GM18520 (cell line): ENCODE data around the gene DYRK1A.
A peak's percentile ranks its signal among the peaks of the same experiment; 100 is the strongest.

Experiments
- ATAC-seq: cut with Tn5 transposase; IDR thresholded peaks from one replicate; pipeline ENCODE4 v1.9.1; 2021; ENCODE audit not compliant: unreplicated experiment

The DYRK1A gene

DNA sequence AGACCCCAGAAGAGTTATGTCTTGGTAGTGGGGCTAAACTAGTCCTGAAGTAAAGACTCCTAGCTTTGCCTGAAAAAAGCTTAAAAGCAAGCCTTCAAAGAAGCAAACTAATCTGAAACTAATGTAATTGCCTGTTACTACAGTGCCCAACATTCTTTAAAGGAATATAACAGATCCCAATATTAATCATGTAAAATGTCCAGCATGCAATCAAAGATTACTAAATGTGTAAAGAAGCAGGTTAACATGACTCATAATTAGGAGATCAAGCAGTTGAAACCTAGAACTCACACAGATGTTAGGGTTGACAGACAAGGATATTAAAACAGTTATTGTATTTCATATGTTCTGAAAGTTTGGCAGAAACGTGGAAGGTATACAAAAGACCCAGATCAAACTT lies 17.8 kb downstream of the DYRK1A start:
- no peak for ATAC-seq

DNA sequence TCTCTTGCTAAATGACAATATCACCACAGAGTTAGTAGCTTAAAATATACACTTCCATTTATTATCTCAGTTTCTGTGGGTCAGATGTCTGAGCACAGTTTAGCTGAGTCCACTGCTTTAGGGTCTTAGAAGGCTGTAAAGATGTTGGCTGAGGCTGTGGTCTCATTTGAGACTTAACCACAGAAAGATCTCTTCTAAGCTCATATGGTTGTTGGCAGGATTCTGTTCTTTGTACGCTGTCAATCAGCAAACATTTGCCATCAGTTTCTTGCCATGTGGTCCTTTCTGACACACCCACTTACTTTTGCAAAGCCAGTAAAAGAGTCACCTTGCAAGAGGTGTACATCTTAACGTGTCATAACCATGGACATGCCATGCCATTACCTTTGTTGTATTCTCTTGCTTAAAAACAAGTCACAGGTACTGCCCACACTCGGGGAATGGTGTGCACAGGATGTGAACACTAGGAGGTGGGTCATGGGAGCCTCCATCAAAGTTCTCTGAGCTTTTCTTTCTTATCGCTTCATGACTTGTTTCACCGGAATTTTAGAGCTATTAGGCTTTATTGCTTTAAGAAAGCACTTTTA lies 18.7 kb downstream of the DYRK1A start:
- no peak for ATAC-seq

DNA sequence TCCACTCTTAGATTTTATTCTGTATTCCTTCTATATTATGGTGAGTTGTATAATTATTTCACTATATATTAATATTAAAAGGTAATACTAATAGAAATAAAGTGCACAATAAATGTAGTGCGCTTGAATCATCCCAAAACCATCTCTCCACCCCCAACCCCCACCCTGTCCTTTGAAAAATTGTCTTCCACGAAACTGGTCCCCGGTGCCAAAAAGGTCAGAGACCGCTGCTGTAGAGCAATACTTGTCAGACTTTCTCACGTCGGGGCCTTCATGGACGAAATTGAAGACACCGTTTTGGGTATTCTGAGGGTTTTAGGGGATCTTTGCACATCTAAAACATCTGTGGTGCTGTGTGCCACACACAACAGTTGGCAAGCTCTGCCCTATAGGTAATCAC lies 19.6 kb downstream of the DYRK1A start:
- ATAC-seq, result no peak

DNA sequence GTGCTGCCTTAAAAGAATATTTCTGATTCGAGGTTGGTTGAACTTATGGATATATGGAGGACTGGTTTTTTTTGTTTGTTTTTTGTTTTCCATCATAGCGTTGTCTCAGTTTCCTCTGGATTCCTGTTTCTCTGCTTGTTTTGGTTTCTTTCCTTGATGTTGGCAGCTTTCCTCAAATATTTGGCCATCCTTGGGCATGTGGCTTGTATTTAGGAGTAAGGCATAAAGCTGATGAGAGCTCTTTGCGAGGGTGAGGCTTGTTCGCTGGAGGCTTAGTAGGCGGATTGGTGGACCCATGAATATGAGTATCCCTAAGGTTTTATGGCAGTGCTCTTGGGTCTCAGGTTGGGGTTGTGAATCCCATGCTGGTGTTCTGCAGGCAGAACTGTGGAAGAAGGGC lies 22.9 kb downstream of the DYRK1A start:
- ATAC-seq, result no peak

DNA sequence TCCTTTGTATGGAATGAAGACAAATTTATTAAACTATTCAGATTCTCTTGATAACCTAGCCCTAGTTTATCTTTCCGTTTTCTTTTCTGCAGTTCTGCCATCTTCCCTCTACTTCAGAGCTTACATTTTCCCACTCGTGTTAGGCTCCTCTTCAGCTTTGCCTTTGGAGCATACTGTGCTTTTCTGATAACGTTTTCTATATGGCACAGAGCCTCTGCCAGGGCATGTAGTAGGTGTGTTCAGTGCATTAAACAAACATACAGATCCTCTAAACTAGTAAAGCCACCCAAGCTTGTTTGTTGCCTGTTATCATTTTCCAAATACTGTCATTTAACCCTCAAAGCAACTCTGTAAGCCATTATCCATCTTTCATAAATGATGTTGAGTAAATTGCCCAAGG lies 25.1 kb downstream of the DYRK1A start:
- ATAC-seq, result no peak

DNA sequence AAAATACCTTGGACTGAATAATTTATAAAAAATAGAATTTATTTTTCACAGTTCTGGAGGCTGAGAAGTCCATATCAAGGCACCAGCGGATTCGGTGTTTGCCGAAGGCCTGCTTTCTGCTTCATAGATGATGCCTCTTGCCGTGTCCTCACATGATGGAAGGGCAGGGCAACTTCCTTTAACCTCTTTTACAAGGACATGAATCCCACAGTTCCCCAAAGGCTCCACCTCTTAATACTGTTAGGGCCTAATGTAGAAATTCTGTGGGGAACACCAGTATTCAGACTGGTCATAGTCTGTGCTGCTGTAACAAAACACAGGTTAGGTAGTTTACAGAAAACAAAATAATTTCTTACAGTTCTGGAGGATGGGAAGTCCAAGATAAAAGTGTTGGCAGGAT lies 25.9 kb downstream of the DYRK1A start:
- no peak for ATAC-seq

DNA sequence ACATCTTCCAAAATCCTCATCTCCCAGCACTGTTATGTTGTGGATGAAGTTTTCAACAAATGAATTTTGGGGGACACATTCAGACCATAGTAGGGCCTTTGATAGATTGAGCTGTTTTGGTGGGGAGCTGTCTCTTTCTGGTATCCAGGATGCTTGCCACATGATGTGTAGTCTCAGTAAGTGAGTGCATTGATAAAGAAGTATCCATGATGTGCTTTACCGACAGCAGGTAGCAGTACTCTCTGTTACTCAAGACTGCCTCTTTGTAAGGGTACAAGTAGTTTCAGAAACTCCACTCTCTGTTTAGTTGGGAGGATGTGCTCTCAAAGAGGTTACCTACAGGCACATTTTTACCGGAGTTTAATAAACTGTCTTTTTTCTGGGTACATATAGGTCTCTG lies 26.5 kb downstream of the DYRK1A start:
- ATAC-seq, result no peak

DNA sequence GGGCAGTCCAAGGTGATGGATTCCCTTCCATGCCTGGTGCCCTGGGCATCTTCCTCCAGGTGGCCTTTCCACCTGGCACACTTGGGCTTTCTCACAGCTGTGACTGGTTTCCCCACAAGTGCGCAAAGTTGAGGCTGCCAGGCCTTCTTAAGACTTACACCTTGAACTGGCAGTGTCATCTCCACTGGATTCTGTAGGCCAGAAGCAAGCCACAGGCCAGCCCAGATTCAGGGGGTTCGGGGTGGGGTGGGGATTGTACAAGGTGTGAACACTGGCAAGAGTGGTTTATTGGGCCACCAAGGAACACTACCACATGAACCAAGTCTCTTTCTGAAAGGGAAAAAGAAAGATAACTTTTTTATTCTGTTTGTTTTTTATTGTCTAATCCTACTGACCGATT lies 27.2 kb downstream of the DYRK1A start:
- ATAC-seq, result no peak

DNA sequence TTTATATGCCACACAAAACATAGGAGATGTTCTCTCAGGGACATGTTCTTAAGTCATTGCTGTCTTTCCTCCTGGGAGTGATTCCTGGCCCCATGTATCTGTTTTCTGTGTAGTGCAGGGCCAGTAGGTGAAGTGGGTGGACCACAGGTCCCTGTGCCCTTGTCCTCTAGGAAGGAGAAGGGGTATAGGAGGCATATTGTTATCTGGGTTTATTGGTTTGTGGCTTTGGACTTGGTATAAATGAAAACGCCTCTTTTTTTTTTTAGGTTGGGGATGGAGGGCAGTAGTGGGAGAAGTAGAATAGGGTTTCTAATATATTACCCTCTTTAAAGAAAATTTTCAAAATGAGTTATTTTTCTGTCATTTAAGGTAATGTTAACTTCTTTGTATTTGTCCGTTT lies 29.4 kb downstream of the DYRK1A start:
- no peak for ATAC-seq

DNA sequence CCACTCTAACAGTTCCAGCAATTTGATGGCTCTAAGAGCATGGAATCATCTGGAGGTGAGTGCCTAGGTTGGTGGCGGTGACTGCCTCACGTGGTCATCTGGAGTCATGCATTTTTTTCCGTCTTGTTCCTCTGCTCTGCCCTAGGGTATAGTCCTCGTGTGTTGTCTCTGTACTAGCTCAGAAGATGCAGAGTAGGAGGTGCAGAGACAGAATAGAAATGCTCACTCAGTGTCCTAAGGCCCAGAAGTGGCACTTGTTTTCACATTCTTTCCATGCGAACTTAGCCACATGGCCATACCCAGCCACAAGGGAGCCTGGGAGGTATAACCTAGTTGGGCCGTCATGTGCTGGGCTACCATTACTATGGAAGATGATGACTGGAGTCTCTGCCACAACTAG lies 30.3 kb downstream of the DYRK1A start:
- no peak for ATAC-seq

DNA sequence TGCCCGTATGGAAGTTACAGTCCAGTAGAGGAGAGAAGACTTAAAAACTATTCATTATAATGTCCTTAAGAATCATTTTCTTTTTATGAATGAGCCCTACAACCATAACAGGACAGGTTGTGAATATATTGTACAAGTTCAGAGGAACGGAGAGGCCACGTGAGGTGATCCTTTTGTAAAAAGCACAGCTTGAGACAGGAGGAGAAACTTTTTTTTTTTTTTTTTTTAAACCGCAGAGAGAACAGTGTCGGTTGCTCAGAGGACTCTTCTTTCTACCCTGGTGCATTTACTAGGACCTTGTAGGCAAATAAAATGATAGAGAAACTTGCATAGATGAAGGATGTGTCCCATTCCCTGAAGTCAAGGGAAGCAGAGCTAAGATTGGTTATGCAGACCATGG lies 32.1 kb downstream of the DYRK1A start:
- no peak for ATAC-seq

DNA sequence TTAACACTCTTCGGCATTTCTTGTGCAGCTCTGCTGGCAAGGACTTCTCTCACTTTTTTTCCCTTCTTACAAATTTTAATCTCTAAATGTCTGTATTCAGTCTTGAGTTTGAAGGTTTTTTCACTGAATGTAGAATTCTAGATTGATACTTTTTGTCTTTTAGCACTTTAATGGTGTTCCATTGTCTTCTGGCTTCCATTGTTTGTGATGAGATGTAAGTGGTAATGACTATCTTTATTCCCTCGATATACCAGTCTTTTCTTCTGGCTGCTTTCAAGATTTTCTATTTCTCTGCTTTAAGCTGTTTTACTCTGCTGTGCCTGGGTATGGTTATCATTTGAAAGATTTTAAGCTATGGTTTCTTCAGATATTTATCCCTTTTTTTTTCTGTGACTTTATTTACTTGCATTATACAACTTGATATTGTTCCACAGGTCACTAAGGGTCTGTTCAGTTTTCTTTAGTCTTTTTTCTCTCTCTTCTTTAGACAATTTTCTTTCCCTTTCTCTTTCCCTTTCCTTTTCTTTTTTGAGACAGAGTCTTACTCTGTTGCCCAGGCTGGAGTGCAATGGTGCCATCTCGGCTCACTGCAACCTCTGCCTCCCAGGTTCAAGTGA lies 35.8 kb downstream of the DYRK1A start:
- ATAC-seq, result no peak

DNA sequence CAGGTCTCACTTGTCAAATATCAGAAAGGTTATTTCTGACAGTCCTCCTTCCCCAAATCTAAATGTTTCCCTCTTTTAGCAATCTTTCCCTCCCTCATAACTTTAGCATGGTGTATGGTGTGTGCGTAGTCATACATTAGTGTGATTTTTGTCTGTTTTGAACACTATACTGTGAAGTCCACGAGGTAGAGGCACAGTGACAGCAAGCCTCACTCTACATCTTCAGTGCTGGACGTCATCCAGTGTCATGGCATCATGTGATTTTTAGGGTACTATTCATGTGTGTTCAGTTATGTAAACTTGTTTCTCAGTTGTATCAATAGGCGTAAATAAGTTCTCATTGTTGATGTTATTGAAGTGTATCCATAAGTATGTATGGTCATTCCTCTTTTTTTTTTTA lies 39.1 kb downstream of the DYRK1A start:
- no peak for ATAC-seq

DNA sequence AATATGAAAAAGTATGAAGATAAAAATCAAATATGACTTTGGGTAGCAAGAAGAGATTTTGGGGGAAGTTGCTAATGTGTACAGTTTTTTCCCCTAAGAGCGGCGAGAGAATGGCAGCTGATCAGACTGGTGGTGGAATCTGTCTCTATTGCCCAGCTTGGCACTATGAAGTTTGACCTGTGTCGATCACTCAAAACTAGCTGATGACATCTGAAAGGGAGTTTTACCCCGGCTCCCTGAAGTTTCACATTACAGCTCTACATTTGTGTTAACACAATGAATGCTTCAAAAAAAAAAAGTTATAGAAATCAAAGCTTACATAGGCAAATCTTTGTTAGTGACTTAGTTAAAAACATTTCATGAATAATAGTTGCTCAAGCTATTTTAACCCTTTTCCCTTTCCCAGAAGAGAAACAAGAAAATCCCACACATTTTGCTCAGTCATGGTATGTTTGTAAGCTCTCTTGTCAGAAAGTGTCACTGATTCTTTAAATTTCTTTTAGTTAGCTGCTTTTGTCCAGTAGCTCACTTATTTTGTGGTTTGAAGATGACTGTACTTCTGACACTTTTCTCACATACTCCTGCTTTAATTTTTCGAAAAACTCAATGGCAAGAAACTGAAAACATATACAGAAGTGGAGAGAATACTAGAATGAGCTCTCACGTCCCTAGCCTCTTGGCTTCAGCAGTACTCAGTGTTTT lies 41.3 kb downstream of the DYRK1A start:
- peak; percentile 43 for ATAC-seq

DNA sequence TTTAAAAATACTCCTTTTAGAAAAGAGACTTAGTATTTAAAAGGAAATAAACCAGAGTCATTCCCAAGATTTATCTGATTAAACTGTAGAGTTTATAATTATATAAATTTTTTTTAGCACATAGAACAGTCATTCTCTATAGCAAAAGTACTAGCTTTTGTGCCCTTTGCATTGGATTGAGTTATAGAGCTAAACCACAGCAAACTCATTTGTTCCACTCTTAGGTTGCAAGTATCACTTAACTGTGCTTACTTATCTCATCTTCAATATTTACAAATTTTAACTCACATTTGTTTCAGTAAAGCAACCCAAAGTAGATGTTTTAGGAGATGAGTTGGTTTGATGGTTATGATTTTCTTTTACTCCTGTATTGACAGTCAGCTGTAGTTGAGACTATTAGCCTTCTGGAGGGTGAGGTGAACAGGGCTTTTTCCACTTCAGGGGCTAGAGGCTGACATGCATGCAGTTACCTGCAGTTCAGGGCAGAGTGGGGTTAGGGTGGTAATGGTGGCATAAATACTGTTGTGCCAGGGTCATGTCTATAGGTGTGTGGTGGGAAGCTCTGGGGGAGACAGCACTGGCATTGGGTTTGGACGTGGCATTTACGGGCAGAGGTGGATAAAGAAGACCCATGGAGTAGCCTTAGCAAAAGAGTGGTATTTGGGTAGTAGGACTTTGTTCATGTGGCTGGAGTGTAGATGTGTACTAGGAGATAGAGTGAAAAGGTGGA lies 42.1 kb downstream of the DYRK1A start:
- ATAC-seq, result peak; percentile 6

DNA sequence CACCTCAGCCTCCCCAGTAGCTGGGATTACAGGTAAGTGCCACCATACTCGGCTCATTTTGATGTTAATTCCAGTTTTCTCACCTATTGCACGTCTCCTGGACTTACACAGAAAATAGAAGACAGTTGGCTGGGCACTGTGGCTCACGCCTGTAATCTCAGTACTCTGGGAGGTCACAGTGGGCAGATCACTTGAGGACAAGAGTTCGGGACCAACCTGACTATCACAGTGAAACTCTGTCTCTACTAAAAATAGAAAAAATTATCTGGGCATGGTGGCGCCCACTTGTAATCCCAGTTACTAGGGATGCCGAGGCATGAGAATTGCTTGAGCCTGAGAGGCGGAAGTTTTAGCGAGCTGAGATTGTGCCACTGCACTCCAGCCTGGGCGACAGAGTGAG lies 44.1 kb downstream of the DYRK1A start:
- no peak for ATAC-seq

DNA sequence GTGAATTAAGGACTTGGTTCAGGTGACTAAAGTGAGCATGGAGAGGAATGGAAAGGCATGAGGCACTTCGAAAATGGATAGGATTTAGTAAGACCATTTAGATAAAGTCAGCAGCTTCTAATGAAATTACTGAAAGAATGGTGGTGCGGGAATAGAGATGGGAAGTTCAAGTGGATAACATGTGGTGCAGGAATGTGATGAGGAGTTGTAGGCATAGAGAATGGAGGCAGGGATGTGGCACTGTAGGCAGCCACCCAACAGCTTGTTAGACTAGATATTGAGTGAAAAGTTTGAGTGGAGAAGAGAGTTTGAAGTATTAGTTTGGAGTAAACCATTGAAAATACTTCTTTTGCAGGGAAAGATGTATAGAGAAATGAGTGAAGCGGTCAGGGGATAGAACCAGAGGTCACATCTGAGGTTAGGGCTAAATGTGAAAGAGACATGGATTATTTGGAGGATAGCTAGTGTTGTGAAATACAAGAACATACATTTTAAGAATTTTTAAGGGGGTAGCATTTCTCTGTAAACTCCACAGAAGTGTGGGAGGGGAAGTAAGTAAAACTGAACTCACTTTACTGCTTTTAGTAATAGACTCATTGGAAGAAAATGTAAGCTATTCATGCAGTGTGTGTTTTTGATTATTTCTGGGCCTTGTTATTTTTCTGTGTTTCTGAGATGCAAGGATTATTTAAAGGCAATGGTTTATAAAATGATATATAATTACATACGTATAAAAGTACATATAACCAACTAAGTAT lies 46.2 kb downstream of the DYRK1A start:
- ATAC-seq, result no peak

DNA sequence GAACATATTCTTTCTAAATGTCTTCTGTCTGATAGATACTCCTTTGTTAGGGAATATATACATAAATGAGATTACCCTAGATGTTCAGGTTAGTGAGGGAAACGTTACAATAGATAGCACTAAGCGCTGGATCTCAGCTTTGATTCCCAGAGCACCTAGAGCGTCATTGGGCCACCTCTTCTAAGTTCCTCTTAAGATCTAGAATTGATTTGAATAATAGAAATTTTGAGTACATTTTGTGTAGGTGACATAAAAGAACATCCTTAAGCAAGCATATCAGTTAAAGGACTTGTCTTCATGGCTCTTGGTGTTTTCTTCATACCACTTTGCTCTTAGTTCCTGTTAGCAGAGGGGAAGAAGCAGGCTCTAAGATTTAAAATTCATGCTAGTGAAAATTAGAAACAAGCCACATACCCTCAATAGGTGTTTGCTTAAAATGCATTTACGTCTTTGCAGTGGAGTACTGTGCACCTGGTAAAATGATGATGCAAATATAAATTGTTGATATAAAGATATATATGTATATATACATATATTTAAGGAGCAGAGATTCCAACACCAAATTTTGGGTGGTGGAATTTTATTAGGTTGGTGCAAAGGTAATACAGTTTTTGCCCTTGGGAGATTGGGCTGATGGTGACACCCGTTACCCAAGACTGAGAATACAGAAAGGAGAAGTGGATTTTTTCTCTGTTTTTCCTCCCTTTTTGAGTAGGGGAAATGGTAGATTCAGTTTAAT lies 47.1 kb downstream of the DYRK1A start:
- no peak for ATAC-seq

DNA sequence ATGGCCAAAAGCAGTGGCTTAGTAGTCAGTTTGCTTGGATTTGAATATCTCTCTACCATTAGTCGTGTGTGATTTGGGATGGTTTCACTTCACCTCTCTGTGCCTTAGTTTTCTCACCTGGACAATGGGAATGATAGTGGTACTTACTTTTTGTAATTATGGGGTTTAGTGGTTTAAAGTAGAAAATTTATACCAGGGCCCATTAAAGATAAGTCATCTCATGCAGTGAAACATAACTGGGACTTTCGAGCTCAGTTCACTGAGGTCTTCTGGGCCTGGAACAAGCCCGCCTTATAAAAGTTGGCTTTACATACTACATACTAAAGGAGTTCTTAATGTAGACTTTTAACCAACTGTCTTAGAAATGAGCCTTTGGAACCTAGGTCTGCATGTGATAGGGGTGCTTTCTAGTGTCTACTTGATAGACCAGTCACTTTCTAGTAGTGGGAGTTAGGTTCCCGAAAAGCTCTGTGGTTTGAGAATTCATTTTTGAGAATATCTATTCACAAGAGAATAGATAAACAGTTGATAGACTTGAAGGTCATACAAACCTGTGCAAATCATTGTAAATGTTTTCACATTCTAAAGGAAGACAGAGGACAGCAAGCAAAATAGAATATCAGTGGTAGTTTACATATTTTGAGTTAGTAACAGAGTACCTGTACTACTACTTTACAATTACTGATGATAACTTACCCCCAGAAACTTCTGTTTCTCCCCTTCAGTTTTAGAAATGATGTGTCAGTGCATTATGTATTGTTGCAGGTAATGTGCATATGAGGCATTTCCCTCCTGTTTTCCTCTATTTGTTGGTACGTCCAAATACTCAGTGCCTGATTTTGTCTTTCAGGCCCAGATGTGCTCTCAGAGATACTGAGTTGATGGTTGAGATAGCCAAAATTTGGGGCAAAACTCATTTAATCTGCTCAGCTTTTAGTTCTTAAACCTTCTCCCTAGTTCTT lies 48.0 kb downstream of the DYRK1A start:
- ATAC-seq, result no peak
